ENCODE results near the gene SCAMP5.

DNA sequence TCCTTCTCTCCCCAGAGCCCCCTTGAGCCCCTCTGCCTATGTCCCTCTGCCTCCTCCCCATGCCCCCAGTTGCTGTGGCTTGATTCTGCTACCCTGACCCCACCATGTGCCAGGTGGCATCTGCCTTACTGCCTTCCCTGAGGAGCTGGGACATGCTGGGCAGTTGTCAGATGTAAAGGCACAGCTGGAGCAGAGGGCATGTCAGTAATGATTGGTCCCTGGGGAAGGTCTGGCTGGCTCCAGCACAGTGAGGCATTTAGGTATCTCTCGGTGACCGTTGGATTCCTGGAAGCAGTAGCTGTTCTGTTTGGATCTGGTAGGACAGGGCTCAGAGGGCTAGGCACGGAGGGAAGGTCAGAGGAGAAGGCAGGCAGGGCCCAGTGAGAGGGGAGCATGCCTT is 24.6 kb downstream of the SCAMP5 start:
- TF ChIP-seq, protein P1, sequence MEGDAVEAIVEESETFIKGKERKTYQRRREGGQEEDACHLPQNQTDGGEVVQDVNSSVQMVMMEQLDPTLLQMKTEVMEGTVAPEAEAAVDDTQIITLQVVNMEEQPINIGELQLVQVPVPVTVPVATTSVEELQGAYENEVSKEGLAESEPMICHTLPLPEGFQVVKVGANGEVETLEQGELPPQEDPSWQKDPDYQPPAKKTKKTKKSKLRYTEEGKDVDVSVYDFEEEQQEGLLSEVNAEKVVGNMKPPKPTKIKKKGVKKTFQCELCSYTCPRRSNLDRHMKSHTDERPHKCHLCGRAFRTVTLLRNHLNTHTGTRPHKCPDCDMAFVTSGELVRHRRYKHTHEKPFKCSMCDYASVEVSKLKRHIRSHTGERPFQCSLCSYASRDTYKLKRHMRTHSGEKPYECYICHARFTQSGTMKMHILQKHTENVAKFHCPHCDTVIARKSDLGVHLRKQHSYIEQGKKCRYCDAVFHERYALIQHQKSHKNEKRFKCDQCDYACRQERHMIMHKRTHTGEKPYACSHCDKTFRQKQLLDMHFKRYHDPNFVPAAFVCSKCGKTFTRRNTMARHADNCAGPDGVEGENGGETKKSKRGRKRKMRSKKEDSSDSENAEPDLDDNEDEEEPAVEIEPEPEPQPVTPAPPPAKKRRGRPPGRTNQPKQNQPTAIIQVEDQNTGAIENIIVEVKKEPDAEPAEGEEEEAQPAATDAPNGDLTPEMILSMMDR (IDR thresholded peaks at IDR 0.05 in 4 of 5, conservative IDR thresholded peaks at IDR 0.05 in 1 of 5), result no peak
- TF ChIP-seq POLR2A (IDR thresholded peaks at IDR 0.05), result no peak
